Adrenal gland (tissue), 12 donors: ENCODE data around the gene TRAPPC10. TPM values are rescaled to one million over a fixed set of nuclear protein-coding genes. Genes with fewer than 3 reads are reported as not detected.

Source experiments
- DNase-seq, 7 donors: peaks; one replicate each; pipeline ENCODE4 v3.0.0-alpha.2; 2019 to 2020
- H3K27ac ChIP-seq, 5 donors: fragments of 200-600 bp; sonication (generic) in 4 of 5; 1 replicate in 3 of 5; 2 replicates in 2 of 5; pipeline versions ENCODE4 v1.5.1 to v1.8.0; 2016 to 2020; ENCODE audit warnings: mild to moderate bottlenecking in 1 of 5
- H3K27me3 ChIP-seq: fragments of 200-600 bp; 2 replicates; pipeline ENCODE4 v1.8.0; 2021
- H3K36me3 ChIP-seq, 2 donors: fragments of 200-600 bp; replicated peaks in 1 of 2; 1 replicate in 1 of 2; 2 replicates in 1 of 2; pipeline versions ENCODE4 v1.5.1 to v1.8.0; 2018 to 2022
- H3K4me1 ChIP-seq, 2 donors: fragments of 200-600 bp; replicated peaks in 1 of 2; 1 replicate in 1 of 2; 2 replicates in 1 of 2; pipeline versions ENCODE4 v1.5.1 to v1.8.0; 2018 to 2021
- H3K4me3 ChIP-seq, 4 donors: fragments of 200-600 bp; sonication (generic) in 3 of 4; one replicate each; pipeline ENCODE4 v1.5.1; 2016 to 2018
- H3K9me3 ChIP-seq, 3 donors: fragments of 200-600 bp; sonication (generic) in 1 of 3; replicated peaks in 1 of 3; 1 replicate in 2 of 3; 2 replicates in 1 of 3; pipeline versions ENCODE4 v1.5.1 to v1.8.0; 2016 to 2021
- CTCF ChIP-seq, 6 experiments: fragments of 450-650 bp in 4 of 6; fragments of 200-600 bp in 2 of 6; sonication (generic) in 1 of 6; IDR thresholded peaks; 1 replicate in 5 of 6; 2 replicates in 1 of 6; pipeline versions ENCODE4 v1.5.1 to v1.8.0; 2016 to 2021; ENCODE audit warnings: antibody characterized with exemption in 6 of 6, mild to moderate bottlenecking in 2 of 6, moderate library complexity in 1 of 6
- POLR2A ChIP-seq, 2 donors: fragments of 450-650 bp; IDR thresholded peaks; one replicate each; pipeline ENCODE4 v1.6.1; 2017; ENCODE audit warnings: antibody characterized with exemption in 2 of 2, mild to moderate bottlenecking in 2 of 2, moderate library complexity in 1 of 2
- WGBS, 4 donors: extraction: QIAGEN DNeasy Blood & Tissue Kit in 2 of 4; methylation state at CpG; one replicate each; pipeline versions ENCODE4 v1.1.5 to v1.1.7; 2013 to 2017; 5-methylcytosine and 5-hydroxymethylcytosine counted together
- intact Hi-C, 2 donors: fragments of 100-400 bp; cut with DNase I; formaldehyde crosslinking; loops; one replicate each; pipeline versions ENCODE4 v1.14.1 to v1.15.0; 2022 to 2023
- polyA plus RNA-seq, 3 donors: library from polyadenylated mRNA; stranded (reverse); fragments of 200-250 nt in 2 of 3; fragments of 350-450 nt in 1 of 3; fragmentation: Illumina TruSeq in 1 of 3; extraction: RNeasy Lipid Tissue Mini Kit (QIAGEN cat#74804) in 1 of 3; gene quantifications; one replicate each; pipeline ENCODE4 v1.2.3, GENCODE V29; 2013 to 2014
- total RNA-seq, 9 donors: library from RNA; depleted of rRNA in 4 of 9; stranded (reverse); fragments of >200 nt in 4 of 9; fragments of 120-200 nt in 1 of 9; fragmentation: NEBNext Ultra II Directional in 1 of 9; extraction: Animal tissue kit (Norgen Biotek cat#: 25700) in 1 of 9; gene quantifications; one replicate each; pipeline versions ENCODE4 v1.1.0 to v1.2.4, GENCODE V29; 2013 to 2023
- donor health status: healthy with polysubstance abuse.
- donor health status: Bipolar disorder and iron deficiency.
- donor health status: DM: yes; HTN: yes; CAD: no.
- donor health status: DM: no; HTN: no; CAD: no.
- donor health status: DM: no; HTN: no; CAD: no.
- donor health status: DM: yes; HTN: yes; CAD: no.

The TRAPPC10 gene
- total and polyA plus RNA-seq, 12 donors = 5.2 to 34.3 (median 24.7) TPM

GRCh38 chr21:44017601-44018000 lies 5.5 kb downstream of the TRAPPC10 start:
- DNase-seq = peak in 1 of 7 donors; percentile 13
- no peak overlapping the region for H3K27ac ChIP-seq
- H3K9me3 ChIP-seq = no peaks in the 10 kb centered on the region
- WGBS, 4 donors = 88 to 95% (median 92%) methylated on average over 9 of the region's 9 CpGs
- H3K27me3 ChIP-seq = no peaks in the 10 kb centered on the region
- intact Hi-C loops = loop anchor here in 1 of 2 donors (5.0 kb wide), 1 partner anchor 35 kb away; no protein-coding TSS in a partner anchor
- H3K4me1 ChIP-seq = peaks cover 26 to 52% of the 10 kb centered on the region in 2 donors
- H3K36me3 ChIP-seq = no peaks in the 10 kb centered on the region
- no peak overlapping the region for H3K4me3 ChIP-seq
- TF ChIP-seq CTCF (IDR thresholded peaks at IDR 0.05) = no peak
- TF ChIP-seq POLR2A (IDR thresholded peaks at IDR 0.05) = no peak

GRCh38 chr21:44018127-44018526 lies 6.0 kb downstream of the TRAPPC10 start:
- TF ChIP-seq CTCF (IDR thresholded peaks at IDR 0.05) = no peak
- no peak for TF ChIP-seq POLR2A (IDR thresholded peaks at IDR 0.05)
- peaks cover 25 to 52% of the 10 kb centered on the region in 2 donors for H3K4me1 ChIP-seq
- WGBS, 4 donors = 93 to 96% (median 95%) methylated on average over 5 of the region's 5 CpGs
- DNase-seq = no peak
- H3K36me3 ChIP-seq = no peaks in the 10 kb centered on the region
- no peak overlapping the region for H3K27ac ChIP-seq
- no peaks in the 10 kb centered on the region for H3K27me3 ChIP-seq
- H3K4me3 ChIP-seq = no peak overlapping the region
- H3K9me3 ChIP-seq = no peaks in the 10 kb centered on the region
- intact Hi-C loops = loop anchor here in 1 of 2 donors (5.0 kb wide), 1 partner anchor 34 kb away; no protein-coding TSS in a partner anchor

GRCh38 chr21:44018813-44019567 lies 6.9 kb downstream of the TRAPPC10 start:
- TF ChIP-seq POLR2A (IDR thresholded peaks at IDR 0.05) (no peak), CTCF (IDR thresholded peaks at IDR 0.05) (peak in 1 of 6 experiments; percentile 10)
- no peaks in the 10 kb centered on the region for H3K36me3 ChIP-seq
- no peaks in the 10 kb centered on the region for H3K9me3 ChIP-seq
- no peaks in the 10 kb centered on the region for H3K27me3 ChIP-seq
- peak in 1 of 7 donors; percentile 13 for DNase-seq
- intact Hi-C loops = loop anchor here in 1 of 2 donors (5.0 kb wide), 1 partner anchor 33 kb away; no protein-coding TSS in a partner anchor
- H3K4me3 ChIP-seq = no peak overlapping the region
- peaks cover 16 to 44% of the 10 kb centered on the region in 2 donors for H3K4me1 ChIP-seq
- 63 to 75% (median 71%) methylated on average over 9 to 10 of the region's 10 CpGs for WGBS, 4 donors
- H3K27ac ChIP-seq = peak overlapping the region in 1 of 5 donors; percentile 34

GRCh38 chr21:44019568-44019958 lies 7.5 kb downstream of the TRAPPC10 start:
- WGBS, 4 donors = 47 to 68% (median 53%) methylated on average over 5 to 8 of the region's 8 CpGs
- peak in 2 of 7 donors; percentile 18 to 56 for DNase-seq
- Histone ChIP-seq H3K9me3 (no peaks in the 10 kb centered on the region), H3K4me1 (peaks cover 10 to 41% of the 10 kb centered on the region in 2 donors), H3K27me3 (no peaks in the 10 kb centered on the region), H3K27ac (no peak overlapping the region), H3K36me3 (no peaks in the 10 kb centered on the region), H3K4me3 (no peak overlapping the region)
- TF ChIP-seq CTCF (IDR thresholded peaks at IDR 0.05) (no peak), POLR2A (IDR thresholded peaks at IDR 0.05) (no peak)
- intact Hi-C loops = loop anchor here in 1 of 2 donors (5.0 kb wide), 1 partner anchor 33 kb away; no protein-coding TSS in a partner anchor
